Endothelial cell of umbilical vein (primary cell): ENCODE results near the gene TAGLN2. TPM values are rescaled to one million over a fixed set of nuclear protein-coding genes. Genes with fewer than 3 reads are reported as not detected.

ENCODE experiments used
- BruUV-seq: library from RNA; stranded (reverse); fragments of 400-500 nt; replicated peaks from 2 replicates; lab custom pipeline; 2021; lab: Mats Ljungman, UMichigan
- CTCF ChIA-PET: fragments of 300-600, 350-600 bp; sonication (Branson Sonifier 250); formaldehyde crosslinking; loops from one replicate; lab custom pipeline; 2021; ENCODE audit warnings: antibody characterized with exemption, inconsistent platforms; lab: Charles Lee
- POLR2A ChIA-PET: fragments of 300-600, 350-600 bp; sonication (Branson Sonifier 250); formaldehyde crosslinking; loops from one replicate; lab custom pipeline; 2021; ENCODE audit warnings: antibody characterized with exemption, inconsistent platforms; lab: Charles Lee
- DNase-seq: peaks from one replicate; pipeline ENCODE4 v3.0.0-alpha.2; 2011; ENCODE audit warnings: low read depth, low spot score
- FAIRE-seq: peaks from 2 replicates; lab custom pipeline; 2011; peaks lifted over from hg19 to GRCh38; lab: Jason Lieb, UNC
- H2AFZ ChIP-seq: 2 replicates; pipeline ENCODE4 v1.6.0; 2012; ENCODE audit warnings: low read depth, low read length, control low read depth, inconsistent platforms
- H3K27ac ChIP-seq: 2 replicates; pipeline ENCODE4 v1.5.1; 2011; ENCODE audit warnings: low read depth, mild to moderate bottlenecking, control low read depth, low read length, moderate library complexity; ENCODE audit not compliant: insufficient read depth
- H3K27me3 ChIP-seq, 2 experiments: 2 replicates each; pipeline versions ENCODE4 v1.6.0 to v1.6.1; 2011; ENCODE audit warnings: low read length in 2 of 2, mixed read lengths in 1 of 2; ENCODE audit not compliant: control insufficient read depth in 2 of 2, insufficient read depth in 2 of 2
- H3K36me3 ChIP-seq, 2 experiments: 2 replicates in 1 of 2; 3 replicates in 1 of 2; pipeline ENCODE4 v1.5.1; 2011; ENCODE audit warnings: low read length in 2 of 2, mild to moderate bottlenecking in 1 of 2, moderate library complexity in 1 of 2; ENCODE audit not compliant: control insufficient read depth in 2 of 2, insufficient read depth in 2 of 2; ENCODE audit errors: extremely low read depth in 1 of 2
- H3K4me1 ChIP-seq: 3 replicates; pipeline ENCODE4 v1.5.1; 2011; ENCODE audit warnings: mild to moderate bottlenecking, low read length; ENCODE audit not compliant: control insufficient read depth, insufficient read depth; ENCODE audit errors: extremely low read depth
- H3K4me2 ChIP-seq: 2 replicates; pipeline ENCODE4 v1.6.1; 2011; ENCODE audit warnings: low read length, control low read depth, mixed read lengths; ENCODE audit not compliant: insufficient read depth
- H3K4me3 ChIP-seq, 3 experiments: fragments of 200-600 bp in 1 of 3; sonication (generic), shearing (Covaris generic) in 1 of 3; replicated peaks in 1 of 3; 2 replicates each; pipeline ENCODE4 v1.5.1; 2011 to 2016; ENCODE audit warnings: control low read depth in 3 of 3, low read length in 3 of 3, mild to moderate bottlenecking in 2 of 3, inconsistent platforms in 1 of 3, low read depth in 1 of 3, moderate library complexity in 1 of 3; ENCODE audit not compliant: insufficient read depth in 1 of 3
- H3K79me2 ChIP-seq: 2 replicates; pipeline ENCODE4 v1.6.0; 2012; ENCODE audit warnings: low read length, inconsistent platforms; ENCODE audit not compliant: control insufficient read depth, insufficient read depth
- H3K9ac ChIP-seq: replicated peaks from 2 replicates; pipeline ENCODE3; 2011; ENCODE audit warnings: low read length, control low read depth; ENCODE audit not compliant: insufficient read depth; ENCODE audit errors: extremely low read depth
- H3K9me1 ChIP-seq: replicated peaks from 3 replicates; pipeline ENCODE4 v1.6.0; 2011; ENCODE audit warnings: mild to moderate bottlenecking, low read length; ENCODE audit not compliant: control insufficient read depth, insufficient read depth; ENCODE audit errors: extremely low read depth
- H3K9me3 ChIP-seq: replicated peaks from 2 replicates; pipeline ENCODE4 v1.5.1; 2012; ENCODE audit warnings: low read length, inconsistent platforms; ENCODE audit not compliant: control insufficient read depth, insufficient read depth
- H4K20me1 ChIP-seq: replicated peaks from 2 replicates; pipeline ENCODE3; 2011; ENCODE audit warnings: mild to moderate bottlenecking, low read length; ENCODE audit not compliant: control insufficient read depth, insufficient read depth; ENCODE audit errors: extremely low read depth
- CTCF ChIP-seq, 2 donors: IDR thresholded peaks; 1 replicate in 1 of 2; 2 replicates in 1 of 2; pipeline ENCODE4 v1.5.1; 2011; ENCODE audit warnings: low read length in 2 of 2, mild to moderate bottlenecking in 2 of 2, moderate library complexity in 2 of 2, control low read depth in 1 of 2, inconsistent platforms in 1 of 2, low read depth in 1 of 2; ENCODE audit not compliant: insufficient read depth in 1 of 2; ENCODE audit errors: extremely low read depth in 1 of 2
- EZH2 ChIP-seq: IDR thresholded peaks from 2 replicates; pipeline ENCODE4 v1.6.1; 2012; ENCODE audit warnings: borderline replicate concordance, low read depth, mild to moderate bottlenecking, moderate library complexity, low read length, inconsistent platforms; ENCODE audit not compliant: severe bottlenecking
- FOS ChIP-seq: IDR thresholded peaks from 2 replicates; pipeline ENCODE4 v1.6.1; 2011; ENCODE audit warnings: mild to moderate bottlenecking, low read length, moderate library complexity, borderline replicate concordance; ENCODE audit not compliant: insufficient read depth
- GATA2 ChIP-seq: IDR thresholded peaks from 2 replicates; pipeline ENCODE4 v1.7.0; 2011; ENCODE audit warnings: low read depth, mild to moderate bottlenecking, moderate library complexity, mixed read lengths, low read length; ENCODE audit not compliant: insufficient read length, insufficient read depth
- JUN ChIP-seq: IDR thresholded peaks from 2 replicates; pipeline ENCODE4 v1.6.1; 2011; ENCODE audit warnings: borderline replicate concordance, low read depth; ENCODE audit not compliant: insufficient read length, insufficient read depth
- MAX ChIP-seq: IDR thresholded peaks from 2 replicates; pipeline ENCODE4 v1.6.1; 2011; ENCODE audit not compliant: insufficient read depth, insufficient read length
- MYC ChIP-seq: IDR thresholded peaks from one replicate; pipeline ENCODE4 v1.6.1; 2011; ENCODE audit warnings: mild to moderate bottlenecking, low read depth, low read length
- POLR2A ChIP-seq: IDR thresholded peaks from 2 replicates; pipeline ENCODE4 v1.6.1; 2012; ENCODE audit warnings: low read depth, mild to moderate bottlenecking, control low read depth, low read length
- POLR2AphosphoS5 ChIP-seq: IDR thresholded peaks from 2 replicates; pipeline ENCODE4 v1.6.1; 2012; ENCODE audit warnings: low read depth, mild to moderate bottlenecking, control low read depth, low read length, moderate library complexity; ENCODE audit not compliant: insufficient read depth
- dilution Hi-C: fragments of 300-500 bp; cut with MboI; formaldehyde crosslinking; loops from one replicate; pipeline ENCODE4 v1.15.0; 2019; ENCODE audit warnings: low sequenced_read_pairs; ENCODE audit not compliant: extremely low pct_ligation_motif_present
- intact Hi-C: fragments of 100-400 bp; cut with micrococcal nuclease; formaldehyde crosslinking; loops from one replicate; pipeline ENCODE4 v1.10.0; 2022
- polyA plus RNA-seq, 4 experiments: library from polyadenylated mRNA; depleted of rRNA in 3 of 4; stranded (reverse) in 3 of 4; unstranded in 1 of 4; fragments of >200 nt; gene quantifications; 2 replicates each; pipeline versions ENCODE4 v1.2.1 to v1.2.3, GENCODE V29; 2011 to 2012; ENCODE audit warnings: missing spikeins in 1 of 4
- total RNA-seq: library from RNA; stranded (reverse); gene quantifications from 2 replicates; pipeline ENCODE4 v1.2.3, GENCODE V29; 2021

The TAGLN2 gene
- total and polyA plus RNA-seq, 2 donors (not counting 3 experiments of a cell fraction or from before 2014, with no cell fraction given), result 646 to 1,279 TPM

GRCh38 chr1:159879136-159879535 lies 46.2 kb downstream of the TAGLN2 start:
- intact Hi-C loops (no loop called here), dilution Hi-C loops (no loop called here)
- Histone ChIP-seq H3K27ac (no peak overlapping the region), H3K4me3 (no peak overlapping the region), H3K9ac (no peak overlapping the region), H3K4me2 (no peak overlapping the region), H3K79me2 (no peaks in the 10 kb centered on the region), H3K9me3 (no peaks in the 10 kb centered on the region), H3K9me1 (no peaks in the 10 kb centered on the region), H4K20me1 (no peaks in the 10 kb centered on the region), H3K36me3 (no peaks in the 10 kb centered on the region), H2AFZ (no peak overlapping the region), H3K4me1 (peaks cover 16% of the 10 kb centered on the region), H3K27me3 (no peaks in the 10 kb centered on the region)
- FAIRE-seq (no peak), DNase-seq (no peak)
- ChIA-PET POLR2A (no interaction called here), CTCF (interaction anchor here (1.3 to 5.0 kb wide), 4 partner anchors 11 to 681 kb away, joined by 3 to 36 read pairs (median 17); partner anchors contain the start of gene VSIG8)
- TF ChIP-seq POLR2A (no peak), EZH2 (no peak), FOS (no peak), MYC (no peak), POLR2AphosphoS5 (no peak), MAX (no peak)
- BruUV-seq, result no TSS peak

GRCh38 chr1:159877695-159878444 lies 47.4 kb downstream of the TAGLN2 start:
- POLR2A ChIA-PET, result no interaction called here
- Histone ChIP-seq H2AFZ (no peak overlapping the region), H3K4me2 (no peak overlapping the region), H3K79me2 (no peaks in the 10 kb centered on the region), H3K9me1 (no peaks in the 10 kb centered on the region), H3K9me3 (no peaks in the 10 kb centered on the region), H4K20me1 (no peaks in the 10 kb centered on the region), H3K27ac (no peak overlapping the region), H3K4me3 (no peak overlapping the region), H3K36me3 (no peaks in the 10 kb centered on the region), H3K9ac (no peak overlapping the region), H3K27me3 (no peaks in the 10 kb centered on the region), H3K4me1 (peaks cover 14% of the 10 kb centered on the region)
- DNase-seq (no peak), FAIRE-seq (no peak)
- no peak for TF ChIP-seq MAX
- TF ChIP-seq POLR2AphosphoS5, result no peak
- TF ChIP-seq CTCF (IDR thresholded peaks at IDR 0.05; ENCODE audit: extremely low read depth in 1 of 2, insufficient read depth in 1 of 2, low read depth in 1 of 2, low read length in 2 of 2), result no peak
- no peak for TF ChIP-seq JUN
- TF ChIP-seq GATA2, result no peak
- TF ChIP-seq MYC, result no peak
- no peak for TF ChIP-seq POLR2A
- no peak for TF ChIP-seq EZH2
- no peak for TF ChIP-seq FOS
- BruUV-seq, result no TSS peak
- CTCF ChIA-PET, result no interaction called here
- dilution Hi-C loops, result no loop called here
- intact Hi-C loops, result no loop called here
